GM18861 (cell line): Measurements from ENCODE around the gene HIP1.
"Not testable (repeated sequence)": the region's sequence is repeated elsewhere in the genome, so short reads cannot be mapped to it uniquely, and the experiment has no call there.

Source experiments
- ATAC-seq: cut with Tn5 transposase; IDR thresholded peaks from one replicate; pipeline ENCODE4 v1.9.1; 2021; ENCODE audit not compliant: unreplicated experiment

The HIP1 gene

GRCh38 chr7:75534727-75535307, 203.9 kb downstream of the HIP1 start:
- peak; percentile 92 for ATAC-seq

- ATAC-seq = no peak
These were observed 204.8 kb downstream of the HIP1 start for GRCh38 chr7:75533926-75534325.

- no peak for ATAC-seq
These were observed 206.1 kb downstream of the HIP1 start for GRCh38 chr7:75532639-75533038.

GRCh38 chr7:75531359-75531821, 207.4 kb downstream of the HIP1 start:
- no peak for ATAC-seq

- not testable (repeated sequence) for ATAC-seq
These were observed 211.5 kb downstream of the HIP1 start for GRCh38 chr7:75527224-75527722.

- ATAC-seq = not testable (repeated sequence)
These were observed 217.0 kb downstream of the HIP1 start for GRCh38 chr7:75521727-75522126.

GRCh38 chr7:75518842-75519241, 219.9 kb downstream of the HIP1 start:
- not testable (repeated sequence) for ATAC-seq

GRCh38 chr7:75509033-75509432, 229.7 kb downstream of the HIP1 start:
- not testable (repeated sequence) for ATAC-seq

GRCh38 chr7:75492020-75492419, 246.7 kb downstream of the HIP1 start, which contains the start of gene SPDYE5:
Gene SPDYE5, plus strand, starts transcription at chr7:75492320. Its CDS starts 1,728 bp downstream, at chr7:75494048.
- ATAC-seq = not testable (repeated sequence)

GRCh38 chr7:75485979-75486643, 252.6 kb downstream of the HIP1 start, which contains the start of gene POM121C:
Gene POM121C, minus strand, starts transcription at chr7:75486299. Its CDS starts 44,803 bp downstream, at chr7:75441496.
- ATAC-seq = peak; percentile 97

- not testable (repeated sequence) for ATAC-seq
These were observed 253.3 kb downstream of the HIP1 start for GRCh38 chr7:75485355-75485978.
